Adrenal gland (tissue), 12 donors: ENCODE results near the gene SLC46A2. TPM values are rescaled to one million over a fixed set of nuclear protein-coding genes. Genes with fewer than 3 reads are reported as not detected.

ENCODE experiments used
- DNase-seq, 7 donors: peaks; one replicate each; pipeline ENCODE4 v3.0.0-alpha.2; 2019 to 2020
- H3K27ac ChIP-seq, 5 donors: fragments of 200-600 bp; sonication (generic) in 4 of 5; 1 replicate in 3 of 5; 2 replicates in 2 of 5; pipeline versions ENCODE4 v1.5.1 to v1.8.0; 2016 to 2020; ENCODE audit warnings: mild to moderate bottlenecking in 1 of 5
- H3K27me3 ChIP-seq: fragments of 200-600 bp; 2 replicates; pipeline ENCODE4 v1.8.0; 2021
- H3K36me3 ChIP-seq, 2 donors: fragments of 200-600 bp; replicated peaks in 1 of 2; 1 replicate in 1 of 2; 2 replicates in 1 of 2; pipeline versions ENCODE4 v1.5.1 to v1.8.0; 2018 to 2022
- H3K4me1 ChIP-seq, 2 donors: fragments of 200-600 bp; replicated peaks in 1 of 2; 1 replicate in 1 of 2; 2 replicates in 1 of 2; pipeline versions ENCODE4 v1.5.1 to v1.8.0; 2018 to 2021
- H3K4me3 ChIP-seq, 4 donors: fragments of 200-600 bp; sonication (generic) in 3 of 4; one replicate each; pipeline ENCODE4 v1.5.1; 2016 to 2018
- H3K9me3 ChIP-seq, 3 donors: fragments of 200-600 bp; sonication (generic) in 1 of 3; replicated peaks in 1 of 3; 1 replicate in 2 of 3; 2 replicates in 1 of 3; pipeline versions ENCODE4 v1.5.1 to v1.8.0; 2016 to 2021
- CTCF ChIP-seq, 6 experiments: fragments of 450-650 bp in 4 of 6; fragments of 200-600 bp in 2 of 6; sonication (generic) in 1 of 6; IDR thresholded peaks; 1 replicate in 5 of 6; 2 replicates in 1 of 6; pipeline versions ENCODE4 v1.5.1 to v1.8.0; 2016 to 2021; ENCODE audit warnings: antibody characterized with exemption in 6 of 6, mild to moderate bottlenecking in 2 of 6, moderate library complexity in 1 of 6
- POLR2A ChIP-seq, 2 donors: fragments of 450-650 bp; IDR thresholded peaks; one replicate each; pipeline ENCODE4 v1.6.1; 2017; ENCODE audit warnings: antibody characterized with exemption in 2 of 2, mild to moderate bottlenecking in 2 of 2, moderate library complexity in 1 of 2
- WGBS, 4 donors: extraction: QIAGEN DNeasy Blood & Tissue Kit in 2 of 4; methylation state at CpG; one replicate each; pipeline versions ENCODE4 v1.1.5 to v1.1.7; 2013 to 2017; 5-methylcytosine and 5-hydroxymethylcytosine counted together
- intact Hi-C, 2 donors: fragments of 100-400 bp; cut with DNase I; formaldehyde crosslinking; loops; one replicate each; pipeline versions ENCODE4 v1.14.1 to v1.15.0; 2022 to 2023
- polyA plus RNA-seq, 3 donors: library from polyadenylated mRNA; stranded (reverse); fragments of 200-250 nt in 2 of 3; fragments of 350-450 nt in 1 of 3; fragmentation: Illumina TruSeq in 1 of 3; extraction: RNeasy Lipid Tissue Mini Kit (QIAGEN cat#74804) in 1 of 3; gene quantifications; one replicate each; pipeline ENCODE4 v1.2.3, GENCODE V29; 2013 to 2014
- total RNA-seq, 9 donors: library from RNA; depleted of rRNA in 4 of 9; stranded (reverse); fragments of >200 nt in 4 of 9; fragments of 120-200 nt in 1 of 9; fragmentation: NEBNext Ultra II Directional in 1 of 9; extraction: Animal tissue kit (Norgen Biotek cat#: 25700) in 1 of 9; gene quantifications; one replicate each; pipeline versions ENCODE4 v1.1.0 to v1.2.4, GENCODE V29; 2013 to 2023
- donor health status: healthy with polysubstance abuse.
- donor health status: Bipolar disorder and iron deficiency.
- donor health status: DM: yes; HTN: yes; CAD: no.
- donor health status: DM: no; HTN: no; CAD: no.
- donor health status: DM: no; HTN: no; CAD: no.
- donor health status: DM: yes; HTN: yes; CAD: no.

The SLC46A2 gene
- total and polyA plus RNA-seq, 12 donors, result 0.07 to 1.9 (median 0.48) TPM; not detected in 6

- intact Hi-C loops, result loop anchor here (5.0 kb wide), 2 partner anchors 57 to 62 kb away; no protein-coding TSS in a partner anchor
- Histone ChIP-seq H3K4me3 (no peak overlapping the region), H3K27me3 (no peaks in the 10 kb centered on the region), H3K9me3 (no peaks in the 10 kb centered on the region), H3K36me3 (no peaks in the 10 kb centered on the region), H3K4me1 (peaks cover 0 to 5% of the 10 kb centered on the region in 2 donors), H3K27ac (no peak overlapping the region)
- WGBS, 4 donors, result 29 to 32% (median 30%) methylated on average over 15 of the region's 15 CpGs
- TF ChIP-seq CTCF (IDR thresholded peaks at IDR 0.05), result peak; percentile 85 to 99 (median 90)
- no peak for TF ChIP-seq POLR2A (IDR thresholded peaks at IDR 0.05)
- DNase-seq, result peak; percentile 66 to 91 (median 77)
These were observed 45.7 kb downstream of the SLC46A2 start for GRCh38 chr9:112844771-112845542.

- no peak overlapping the region for H3K27ac ChIP-seq
- DNase-seq, result no peak
- TF ChIP-seq CTCF (IDR thresholded peaks at IDR 0.05) (no peak), POLR2A (IDR thresholded peaks at IDR 0.05) (no peak)
- H3K27me3 ChIP-seq, result no peaks in the 10 kb centered on the region
- WGBS, 4 donors, result 90 to 97% (median 91%) methylated on average over 4 of the region's 4 CpGs
- H3K36me3 ChIP-seq, result no peaks in the 10 kb centered on the region
- peaks cover 0 to 5% of the 10 kb centered on the region in 2 donors for H3K4me1 ChIP-seq
- intact Hi-C loops, result loop anchor here (5.0 kb wide), 2 partner anchors 60 to 65 kb away; no protein-coding TSS in a partner anchor
- no peaks in the 10 kb centered on the region for H3K9me3 ChIP-seq
- H3K4me3 ChIP-seq, result no peak overlapping the region
These were observed 48.1 kb downstream of the SLC46A2 start for GRCh38 chr9:112842555-112842954.

DNA sequence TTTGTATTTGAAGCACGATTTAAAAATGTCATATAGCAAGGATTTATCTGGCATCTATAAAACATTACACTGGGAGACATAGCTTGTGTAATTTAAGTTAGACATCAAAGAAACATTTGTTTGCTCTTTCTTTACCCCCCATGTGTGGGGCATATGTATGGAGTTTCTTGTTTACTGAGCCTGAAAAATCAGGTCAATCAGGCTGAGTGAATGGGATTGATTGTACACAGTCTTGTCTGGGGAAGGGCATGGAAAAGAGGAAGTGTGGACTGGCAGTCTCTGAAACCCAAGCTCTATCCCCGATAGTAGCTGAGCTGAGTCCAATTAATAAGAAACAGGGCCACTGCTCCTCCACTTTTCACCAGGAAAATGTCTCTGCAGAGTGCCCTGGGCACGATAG lies 49.4 kb downstream of the SLC46A2 start:
- Histone ChIP-seq H3K9me3 (no peaks in the 10 kb centered on the region), H3K36me3 (no peaks in the 10 kb centered on the region), H3K27ac (no peak overlapping the region), H3K4me1 (peaks cover 0 to 5% of the 10 kb centered on the region in 2 donors), H3K27me3 (no peaks in the 10 kb centered on the region), H3K4me3 (no peak overlapping the region)
- DNase-seq, result no peak
- TF ChIP-seq POLR2A (IDR thresholded peaks at IDR 0.05), result no peak
- 68 to 82% (median 80%) methylated on average over 3 of the region's 3 CpGs for WGBS, 4 donors
- intact Hi-C loops, result loop anchor here (5.0 kb wide), 2 partner anchors 61 to 66 kb away; no protein-coding TSS in a partner anchor

GRCh38 chr9:112839331-112839730 lies 51.3 kb downstream of the SLC46A2 start:
- 83 to 91% (median 87%) methylated on average over 8 of the region's 8 CpGs for WGBS, 4 donors
- TF ChIP-seq POLR2A (IDR thresholded peaks at IDR 0.05) (no peak), CTCF (IDR thresholded peaks at IDR 0.05) (no peak)
- no peaks in the 10 kb centered on the region for H3K36me3 ChIP-seq
- H3K27me3 ChIP-seq, result no peaks in the 10 kb centered on the region
- H3K27ac ChIP-seq, result no peak overlapping the region
- H3K4me3 ChIP-seq, result no peak overlapping the region
- H3K9me3 ChIP-seq, result no peaks in the 10 kb centered on the region
- intact Hi-C loops, result no loop called here
- peak in 1 of 7 donors; percentile 27 for DNase-seq
- H3K4me1 ChIP-seq, result no peaks in the 10 kb centered on the region
